IgD-negative memory B cell (primary cell): Measurements from ENCODE around the gene FGF3. TPM values are rescaled to one million over a fixed set of nuclear protein-coding genes. Genes with fewer than 3 reads are reported as not detected.

Experiments
- polyA plus RNA-seq: library from polyadenylated mRNA; unstranded; fragments of 300-500 nt; fragmentation: Illumina TruSeq; gene quantifications from one replicate; pipeline ENCODE4 v1.2.3, GENCODE V29; 2021

Gene FGF3
- polyA plus RNA-seq, 1 donor from 2014 or later = not detected

Other genes starting within 250 kb of the FGF3 start
- gene CCND1, start 178.3 kb downstream of the FGF3 start, polyA plus RNA-seq = 9.6 TPM
- 14.0 TPM for gene LTO1, start 144.1 kb downstream of the FGF3 start, polyA plus RNA-seq
- not detected for gene FGF19, start 115.4 kb downstream of the FGF3 start, polyA plus RNA-seq
- not detected for gene FGF4, start 44.1 kb downstream of the FGF3 start, polyA plus RNA-seq